PFSK-1 (cell line): ENCODE data around the gene MED20.

Experiments
- POLR2AphosphoS5 ChIP-seq: IDR thresholded peaks from 2 replicates; pipeline ENCODE4 v1.6.1; 2012; ENCODE audit warnings: low read depth, mild to moderate bottlenecking, control low read depth, low read length, moderate library complexity
- REST ChIP-seq, 2 experiments: IDR thresholded peaks; 2 replicates each; pipeline versions ENCODE4 v1.6.1 to v1.8.0; 2011 to 2012; ENCODE audit warnings: low read depth in 2 of 2, low read length in 2 of 2, control low read depth in 1 of 2, inconsistent platforms in 1 of 2, mild to moderate bottlenecking in 1 of 2, moderate library complexity in 1 of 2; ENCODE audit not compliant: insufficient read depth in 1 of 2
- SIN3A ChIP-seq: IDR thresholded peaks from 2 replicates; pipeline ENCODE4 v1.6.1; 2012; ENCODE audit warnings: mild to moderate bottlenecking, low read length, moderate library complexity, borderline replicate concordance; ENCODE audit not compliant: insufficient read depth
- TAF1 ChIP-seq: IDR thresholded peaks from 2 replicates; pipeline ENCODE4 v1.6.1; 2012; ENCODE audit warnings: low read length, control low read depth, borderline replicate concordance; ENCODE audit not compliant: insufficient read depth

- TF ChIP-seq REST (IDR thresholded peaks at IDR 0.05; ENCODE audit: insufficient read depth in 1 of 2, low read depth in 2 of 2, low read length in 2 of 2) = no peak
- TF ChIP-seq POLR2AphosphoS5 = no peak
- TF ChIP-seq TAF1 = no peak
- TF ChIP-seq SIN3A = no peak
These were observed 19.9 kb upstream of the MED20 start for GRCh38 chr6:41940759-41941279.
